VCaP (cell line): Measurements from ENCODE around the gene TCERG1.

Source experiments
- H3K27ac ChIP-seq: fragments of 450-650 bp; 2 replicates; pipeline ENCODE4 v1.5.1; 2017
- CTCF ChIP-seq: fragments of 450-650 bp; conservative IDR thresholded peaks from 2 replicates; pipeline ENCODE4 v1.5.1; 2017; ENCODE audit warnings: mild to moderate bottlenecking, moderate library complexity

Gene TCERG1

GRCh38 chr5:146507428-146507827 lies 60.3 kb downstream of the TCERG1 start:
- TF ChIP-seq CTCF, result no peak
- H3K27ac ChIP-seq, result peak overlapping the region; percentile 66

- TF ChIP-seq CTCF, result no peak
These were observed 63.5 kb downstream of the TCERG1 start for GRCh38 chr5:146510559-146511125.

GRCh38 chr5:146513462-146513861 lies 66.3 kb downstream of the TCERG1 start:
- H3K27ac ChIP-seq, result no peak overlapping the region
- no peak for TF ChIP-seq CTCF

More at GRCh38 chr5:146510559-146511125, 63.5 kb downstream of the TCERG1 start:
- H3K27ac ChIP-seq, result no peak overlapping the region

- no peak for TF ChIP-seq CTCF
- H3K27ac ChIP-seq, result no peak overlapping the region
These were observed 67.4 kb downstream of the TCERG1 start for GRCh38 chr5:146514575-146514974.

GRCh38 chr5:146515473-146516150 lies 68.5 kb downstream of the TCERG1 start:
- TF ChIP-seq CTCF, result no peak
- H3K27ac ChIP-seq, result no peak overlapping the region

GRCh38 chr5:146516151-146516475 lies 69.0 kb downstream of the TCERG1 start, which contains the start of gene GPR151:
Gene GPR151 (minus strand): TSS chr5:146516190. CDS start chr5:146516113, 77 bp downstream.
- no peak within 1 kb of the TSS for H3K27ac ChIP-seq
- no peak for TF ChIP-seq CTCF

GRCh38 chr5:146519554-146519953 lies 72.4 kb downstream of the TCERG1 start:
- TF ChIP-seq CTCF, result no peak
- no peak overlapping the region for H3K27ac ChIP-seq
